ENCODE measurements around the gene P2RX5.
A peak's percentile ranks its signal among the peaks of the same experiment; 100 is the strongest.
"Not testable (repeated sequence)": the region's sequence is repeated elsewhere in the genome, so short reads cannot be mapped to it uniquely, and the experiment has no call there.

P2RX5 gene

GRCh38 chr17:3695723-3696411 lies at the start of gene P2RX5:
Gene P2RX5 (minus strand): TSS chr17:3696155. CDS start chr17:3696005, 150 bp downstream.
- Histone ChIP-seq H3K9ac (ENCODE audit: low read depth, low read length) (no peak within 1 kb of the TSS), H3K4me1 (ENCODE audit: control insufficient read depth, insufficient read depth, low read length) (no peaks in the 10 kb centered on the region), H3K36me3 (ENCODE audit: control insufficient read depth, insufficient read depth, low read length) (no peaks in the 10 kb centered on the region), H3K9me3 (ENCODE audit: control insufficient read depth, insufficient read depth, low read length) (no peaks in the 10 kb centered on the region), H3K27me3 (ENCODE audit: control insufficient read depth, insufficient read depth, low read length) (peaks cover 25% of the 10 kb centered on the region), H3K4me3 (ENCODE audit: low read depth, low read length) (peak within 1 kb of the TSS; percentile 63)

GRCh38 chr17:3745071-3745470 lies 49.1 kb upstream of the P2RX5 start:
- no peaks in the 10 kb centered on the region for H3K27me3 ChIP-seq (ENCODE audit: control insufficient read depth, insufficient read depth, low read length)
- H3K4me1 ChIP-seq (ENCODE audit: control insufficient read depth, insufficient read depth, low read length) = no peaks in the 10 kb centered on the region
- no peak overlapping the region for H3K9ac ChIP-seq (ENCODE audit: low read depth, low read length)
- no peak overlapping the region for H3K4me3 ChIP-seq (ENCODE audit: low read depth, low read length)
- H3K9me3 ChIP-seq (ENCODE audit: control insufficient read depth, insufficient read depth, low read length) = no peaks in the 10 kb centered on the region
- H3K36me3 ChIP-seq (ENCODE audit: control insufficient read depth, insufficient read depth, low read length) = no peaks in the 10 kb centered on the region

- Histone ChIP-seq H3K36me3 (ENCODE audit: control insufficient read depth, insufficient read depth, low read length) (no peaks in the 10 kb centered on the region), H3K9ac (ENCODE audit: low read depth, low read length) (no peak overlapping the region), H3K4me3 (ENCODE audit: low read depth, low read length) (no peak overlapping the region), H3K9me3 (ENCODE audit: control insufficient read depth, insufficient read depth, low read length) (no peaks in the 10 kb centered on the region), H3K4me1 (ENCODE audit: control insufficient read depth, insufficient read depth, low read length) (peaks cover 2% of the 10 kb centered on the region), H3K27me3 (ENCODE audit: control insufficient read depth, insufficient read depth, low read length) (no peaks in the 10 kb centered on the region)
Observed at GRCh38 chr17:3744014-3744413, 48.1 kb upstream of the P2RX5 start.

GRCh38 chr17:3740611-3741073 lies 44.7 kb upstream of the P2RX5 start:
- Histone ChIP-seq H3K36me3 (ENCODE audit: control insufficient read depth, insufficient read depth, low read length) (no peaks in the 10 kb centered on the region), H3K4me1 (ENCODE audit: control insufficient read depth, insufficient read depth, low read length) (peaks cover 2% of the 10 kb centered on the region), H3K27me3 (ENCODE audit: control insufficient read depth, insufficient read depth, low read length) (no peaks in the 10 kb centered on the region), H3K9me3 (ENCODE audit: control insufficient read depth, insufficient read depth, low read length) (no peaks in the 10 kb centered on the region), H3K4me3 (ENCODE audit: low read depth, low read length) (no peak overlapping the region), H3K9ac (ENCODE audit: low read depth, low read length) (no peak overlapping the region)

GRCh38 chr17:3739422-3740124 lies 43.6 kb upstream of the P2RX5 start:
- Histone ChIP-seq H3K9me3 (ENCODE audit: control insufficient read depth, insufficient read depth, low read length) (no peaks in the 10 kb centered on the region), H3K9ac (ENCODE audit: low read depth, low read length) (no peak overlapping the region), H3K4me1 (ENCODE audit: control insufficient read depth, insufficient read depth, low read length) (peaks cover 2% of the 10 kb centered on the region), H3K36me3 (ENCODE audit: control insufficient read depth, insufficient read depth, low read length) (no peaks in the 10 kb centered on the region), H3K4me3 (ENCODE audit: low read depth, low read length) (no peak overlapping the region), H3K27me3 (ENCODE audit: control insufficient read depth, insufficient read depth, low read length) (no peaks in the 10 kb centered on the region)

GRCh38 chr17:3738562-3739295 lies 42.8 kb upstream of the P2RX5 start:
- Histone ChIP-seq H3K27me3 (ENCODE audit: control insufficient read depth, insufficient read depth, low read length) (no peaks in the 10 kb centered on the region), H3K4me1 (ENCODE audit: control insufficient read depth, insufficient read depth, low read length) (peaks cover 2% of the 10 kb centered on the region), H3K9ac (ENCODE audit: low read depth, low read length) (no peak overlapping the region), H3K36me3 (ENCODE audit: control insufficient read depth, insufficient read depth, low read length) (no peaks in the 10 kb centered on the region), H3K9me3 (ENCODE audit: control insufficient read depth, insufficient read depth, low read length) (no peaks in the 10 kb centered on the region), H3K4me3 (ENCODE audit: low read depth, low read length) (no peak overlapping the region)

- Histone ChIP-seq H3K4me3 (ENCODE audit: low read depth, low read length) (no peak overlapping the region), H3K36me3 (ENCODE audit: control insufficient read depth, insufficient read depth, low read length) (no peaks in the 10 kb centered on the region), H3K9me3 (ENCODE audit: control insufficient read depth, insufficient read depth, low read length) (no peaks in the 10 kb centered on the region), H3K9ac (ENCODE audit: low read depth, low read length) (no peak overlapping the region), H3K27me3 (ENCODE audit: control insufficient read depth, insufficient read depth, low read length) (no peaks in the 10 kb centered on the region), H3K4me1 (ENCODE audit: control insufficient read depth, insufficient read depth, low read length) (peaks cover 2% of the 10 kb centered on the region)
Observed at GRCh38 chr17:3735515-3735914, 39.6 kb upstream of the P2RX5 start.

- H3K27me3 ChIP-seq (ENCODE audit: control insufficient read depth, insufficient read depth, low read length); H3K4me3 ChIP-seq (ENCODE audit: low read depth, low read length); H3K36me3 ChIP-seq (ENCODE audit: control insufficient read depth, insufficient read depth, low read length); H3K9me3 ChIP-seq (ENCODE audit: control insufficient read depth, insufficient read depth, low read length); H3K4me1 ChIP-seq (ENCODE audit: control insufficient read depth, insufficient read depth, low read length); H3K9ac ChIP-seq (ENCODE audit: low read depth, low read length): not testable (repeated sequence)
Observed at GRCh38 chr17:3734911-3735276, 38.9 kb upstream of the P2RX5 start.

- Histone ChIP-seq H3K27me3 (ENCODE audit: control insufficient read depth, insufficient read depth, low read length) (no peaks in the 10 kb centered on the region), H3K36me3 (ENCODE audit: control insufficient read depth, insufficient read depth, low read length) (no peaks in the 10 kb centered on the region), H3K9ac (ENCODE audit: low read depth, low read length) (no peak overlapping the region), H3K4me1 (ENCODE audit: control insufficient read depth, insufficient read depth, low read length) (no peaks in the 10 kb centered on the region), H3K4me3 (ENCODE audit: low read depth, low read length) (no peak overlapping the region), H3K9me3 (ENCODE audit: control insufficient read depth, insufficient read depth, low read length) (no peaks in the 10 kb centered on the region)
Observed at GRCh38 chr17:3732210-3732621, 36.3 kb upstream of the P2RX5 start.

- Histone ChIP-seq H3K36me3 (ENCODE audit: control insufficient read depth, insufficient read depth, low read length) (peaks cover 1% of the 10 kb centered on the region), H3K4me1 (ENCODE audit: control insufficient read depth, insufficient read depth, low read length) (no peaks in the 10 kb centered on the region), H3K9me3 (ENCODE audit: control insufficient read depth, insufficient read depth, low read length) (no peaks in the 10 kb centered on the region), H3K9ac (ENCODE audit: low read depth, low read length) (no peak overlapping the region), H3K27me3 (ENCODE audit: control insufficient read depth, insufficient read depth, low read length) (no peaks in the 10 kb centered on the region), H3K4me3 (ENCODE audit: low read depth, low read length) (no peak overlapping the region)
Observed at GRCh38 chr17:3730881-3731429, 35.0 kb upstream of the P2RX5 start.

- Histone ChIP-seq H3K9ac (ENCODE audit: low read depth, low read length) (no peak overlapping the region), H3K4me3 (ENCODE audit: low read depth, low read length) (no peak overlapping the region), H3K27me3 (ENCODE audit: control insufficient read depth, insufficient read depth, low read length) (no peaks in the 10 kb centered on the region), H3K9me3 (ENCODE audit: control insufficient read depth, insufficient read depth, low read length) (no peaks in the 10 kb centered on the region), H3K36me3 (ENCODE audit: control insufficient read depth, insufficient read depth, low read length) (peaks cover 7% of the 10 kb centered on the region), H3K4me1 (ENCODE audit: control insufficient read depth, insufficient read depth, low read length) (peaks cover under 1% of the 10 kb centered on the region)
Observed at GRCh38 chr17:3729881-3730280, 33.9 kb upstream of the P2RX5 start.
